GM12891 (cell line): ENCODE data around the gene PUM1.

Source experiments
- PAX5 ChIP-seq: IDR thresholded peaks from 2 replicates; pipeline ENCODE4 v1.6.1; 2011; ENCODE audit warnings: low read length, moderate library complexity, mild to moderate bottlenecking; ENCODE audit not compliant: insufficient read depth, severe bottlenecking
- POLR2A ChIP-seq: IDR thresholded peaks from 2 replicates; pipeline ENCODE4 v1.6.1; 2011; ENCODE audit warnings: low read depth, low read length, control low read depth
- POLR2AphosphoS5 ChIP-seq: IDR thresholded peaks from 2 replicates; pipeline ENCODE4 v1.6.1; 2011; ENCODE audit warnings: low read depth, low read length, control low read depth

GRCh38 chr1:31005617-31006166 is 59.8 kb downstream of the PUM1 start:
- no peak for TF ChIP-seq POLR2A
- no peak for TF ChIP-seq POLR2AphosphoS5
- TF ChIP-seq PAX5 = no peak
